GM08714 (cell line): Measurements from ENCODE around the gene HK1.

Experiments used
- H3K4me3 ChIP-seq: fragments of 200-500 bp; sonication (Bioruptor generic); 2 replicates; pipeline ENCODE4 v1.5.1; 2014; ENCODE audit warnings: mild to moderate bottlenecking, low read length, inconsistent platforms
- ZNF274 ChIP-seq: IDR thresholded peaks from 2 replicates; pipeline ENCODE4 v1.6.1; 2012; ENCODE audit warnings: mild to moderate bottlenecking, low read depth, low read length

HK1 gene

DNA sequence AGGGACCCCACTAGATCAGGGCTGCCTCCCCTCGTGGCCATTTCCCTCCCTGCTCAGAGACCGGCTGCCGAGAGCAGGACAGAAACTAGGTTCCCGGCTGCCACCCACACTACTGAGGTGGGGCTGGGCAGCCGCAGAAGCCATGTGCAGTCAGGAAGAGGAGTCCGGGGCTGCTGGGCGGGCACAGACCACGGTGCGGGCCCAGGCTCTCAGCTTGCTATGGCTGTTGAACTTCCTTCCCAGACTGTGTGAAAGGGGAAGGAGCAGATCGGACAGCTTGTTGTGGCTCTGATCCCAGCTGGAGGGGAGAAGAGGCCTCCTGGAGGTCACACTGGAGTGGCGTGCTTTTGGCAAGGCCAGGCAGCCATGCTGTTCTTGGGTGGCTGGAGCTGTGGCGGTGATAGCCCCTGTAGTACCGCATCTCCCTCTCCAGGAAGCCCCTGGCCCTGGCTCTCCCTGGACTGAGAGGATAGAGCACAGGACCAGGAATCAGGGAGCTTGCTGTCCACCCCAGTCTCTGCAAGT, 56.8 kb downstream of the HK1 start:
- TF ChIP-seq ZNF274, result no peak
- H3K4me3 ChIP-seq, result no peak overlapping the region

DNA sequence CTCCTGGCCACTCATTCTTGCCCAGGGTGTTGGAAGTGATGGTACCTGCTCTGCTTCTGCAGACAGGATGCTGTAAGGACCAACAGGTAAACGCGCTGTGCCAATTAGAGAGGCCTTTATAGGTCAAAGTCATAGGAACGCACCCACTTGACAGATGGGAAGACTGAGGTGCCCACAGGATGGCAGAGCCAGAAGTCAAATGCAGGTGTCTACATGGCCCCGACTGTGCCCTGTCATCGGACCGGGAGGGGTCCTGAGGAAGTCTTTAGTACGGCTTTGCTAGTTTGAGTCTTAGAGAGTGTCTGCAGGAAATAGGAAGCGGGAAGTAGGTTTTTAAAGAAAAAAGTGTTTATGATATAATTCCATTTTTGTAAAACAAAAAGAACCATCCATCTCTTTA, 57.3 kb downstream of the HK1 start:
- no peak overlapping the region for H3K4me3 ChIP-seq
- TF ChIP-seq ZNF274, result no peak

DNA sequence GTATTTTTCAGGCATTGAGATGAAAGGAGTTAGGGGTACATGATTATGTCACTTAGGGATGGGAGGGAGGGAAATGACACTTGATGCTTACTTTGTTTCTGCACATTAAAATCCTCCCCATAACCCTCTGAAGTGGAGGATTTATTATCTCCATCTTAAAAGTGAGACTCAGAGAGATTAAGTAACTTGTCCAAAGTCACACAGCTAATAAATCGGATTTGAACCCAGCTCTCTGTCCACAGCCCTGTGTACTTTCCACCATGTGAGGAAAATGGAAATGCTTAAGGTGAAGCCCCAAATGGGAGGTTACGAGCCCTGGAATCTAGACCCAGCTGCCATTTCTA, 58.6 kb downstream of the HK1 start:
- no peak overlapping the region for H3K4me3 ChIP-seq
- no peak for TF ChIP-seq ZNF274

GRCh38 chr10:69337296-69338132, 59.2 kb downstream of the HK1 start:
- TF ChIP-seq ZNF274, result no peak

DNA sequence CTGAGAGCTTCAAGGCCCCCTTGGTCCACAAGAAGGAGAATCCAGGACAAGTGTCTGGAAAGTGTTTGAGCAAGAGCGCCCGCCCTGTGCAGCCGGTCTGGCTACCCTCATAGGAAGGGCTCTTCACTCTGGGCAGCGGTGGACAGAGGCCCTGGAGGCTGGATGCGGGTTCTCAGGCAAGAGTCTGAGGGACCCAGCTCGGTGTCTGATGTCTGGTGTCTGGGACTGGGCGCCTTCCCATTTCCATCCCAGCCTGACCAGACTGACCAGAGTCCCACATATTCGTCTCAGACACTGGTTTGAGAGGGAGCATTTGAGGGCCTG, 59.8 kb downstream of the HK1 start:
- no peak for TF ChIP-seq ZNF274
- no peak overlapping the region for H3K4me3 ChIP-seq

More at GRCh38 chr10:69337296-69338132, 59.2 kb downstream of the HK1 start:
- H3K4me3 ChIP-seq, result no peak overlapping the region

- no peak overlapping the region for H3K4me3 ChIP-seq
- TF ChIP-seq ZNF274, result no peak
Measured at GRCh38 chr10:69338547-69339450, 60.5 kb downstream of the HK1 start.

- TF ChIP-seq ZNF274, result no peak
- no peak overlapping the region for H3K4me3 ChIP-seq
Measured at GRCh38 chr10:69340695-69341094, 62.4 kb downstream of the HK1 start.

- no peak overlapping the region for H3K4me3 ChIP-seq
- TF ChIP-seq ZNF274, result no peak
Measured at GRCh38 chr10:69343905-69344304, 65.6 kb downstream of the HK1 start.

GRCh38 chr10:69344591-69345252, 66.4 kb downstream of the HK1 start:
- TF ChIP-seq ZNF274, result no peak
- H3K4me3 ChIP-seq, result no peak overlapping the region

GRCh38 chr10:69345402-69345801, 67.1 kb downstream of the HK1 start:
- TF ChIP-seq ZNF274, result no peak
- H3K4me3 ChIP-seq, result no peak overlapping the region

DNA sequence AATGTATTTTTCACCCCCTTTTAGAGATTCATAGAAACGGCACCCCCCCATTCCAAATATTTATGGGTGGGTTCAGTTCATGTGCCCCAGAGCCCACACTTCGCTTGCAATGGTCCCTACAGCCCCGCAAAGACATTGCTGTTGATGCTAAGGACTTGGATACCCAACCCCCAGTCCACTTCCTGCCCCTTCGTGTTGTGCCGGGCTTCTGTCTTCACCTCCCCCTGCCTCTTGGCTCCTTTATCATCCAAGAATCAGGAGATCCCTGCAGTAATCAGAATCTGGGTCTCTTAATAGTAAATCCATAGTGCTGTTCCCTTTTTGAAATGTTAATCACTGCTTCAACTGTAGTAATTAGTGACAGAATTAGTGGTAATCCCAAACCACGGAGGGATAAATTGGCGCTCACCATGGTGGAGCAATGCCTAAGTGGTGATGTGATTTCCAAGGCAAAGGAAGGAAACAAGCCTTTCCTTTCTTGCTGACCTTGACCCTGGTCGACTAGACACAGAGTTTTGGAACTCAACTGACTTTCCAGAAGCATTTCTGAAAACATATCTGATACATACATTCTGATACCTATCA, 67.7 kb downstream of the HK1 start:
- TF ChIP-seq ZNF274, result no peak
- no peak overlapping the region for H3K4me3 ChIP-seq

DNA sequence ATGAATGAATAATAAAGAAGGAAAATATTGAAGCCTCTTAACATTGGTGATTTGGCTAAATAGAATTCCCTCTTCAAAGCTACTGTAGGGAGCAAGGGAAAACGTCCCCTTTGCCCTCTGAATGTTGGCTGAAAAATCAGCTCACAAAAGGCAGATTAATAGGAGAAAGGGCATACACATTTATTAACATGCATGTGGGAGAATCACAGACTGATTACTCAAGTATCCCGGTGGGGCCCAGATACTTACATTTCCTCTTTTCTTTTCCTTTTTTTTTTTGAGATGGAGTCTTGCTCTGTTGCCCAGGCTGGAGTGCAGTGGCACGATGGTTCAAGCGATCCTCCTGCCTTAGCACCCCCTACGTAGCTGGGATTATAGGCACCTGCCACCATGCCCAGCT, 68.5 kb downstream of the HK1 start:
- TF ChIP-seq ZNF274, result no peak
- no peak overlapping the region for H3K4me3 ChIP-seq

DNA sequence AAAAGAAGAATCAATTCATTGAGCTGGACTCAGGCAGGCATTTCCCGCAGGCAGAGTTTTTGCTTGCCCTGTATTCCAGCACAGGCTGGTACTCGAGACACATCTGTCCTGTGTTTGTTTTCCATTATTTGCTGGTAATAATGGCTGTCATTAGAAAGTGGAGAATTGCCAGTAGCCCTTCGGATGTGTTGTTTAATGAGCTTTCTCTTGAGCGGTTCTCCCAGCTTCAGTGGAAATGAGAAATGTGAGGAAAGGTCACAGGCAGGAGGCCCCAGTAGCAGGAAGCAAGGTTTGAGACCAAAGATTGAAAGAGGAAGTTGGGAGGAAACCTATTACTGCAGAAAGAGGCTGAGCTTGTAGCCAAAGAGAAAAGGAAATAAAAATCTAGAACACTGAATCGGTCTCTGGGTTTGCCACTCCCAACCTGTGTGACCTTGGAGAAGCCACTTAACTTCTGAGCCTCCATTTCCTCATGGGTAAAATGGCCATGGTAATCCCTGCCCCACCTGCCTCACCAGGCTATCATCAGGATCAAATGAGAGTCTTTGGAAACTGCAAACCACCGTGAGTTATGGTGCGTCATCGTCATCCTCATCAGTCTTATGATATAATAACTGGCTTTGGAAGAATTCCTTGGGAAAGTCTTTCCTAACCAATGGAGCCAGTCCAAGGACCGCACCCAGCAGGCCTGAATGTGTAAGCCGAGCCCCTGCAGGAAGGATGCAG, 70.7 kb downstream of the HK1 start:
- H3K4me3 ChIP-seq, result no peak overlapping the region

More for the DNA sequence above, 70.7 kb downstream of the HK1 start:
- TF ChIP-seq ZNF274, result no peak
